ENCODE results near the gene KEL.
"Not testable (repeated sequence)": the region's sequence is repeated elsewhere in the genome, so short reads cannot be mapped to it uniquely, and the experiment has no call there.

Gene KEL

GRCh38 chr7:142961973-142962926 is at the start of gene KEL:
Gene KEL, minus strand, starts transcription at chr7:142962363. Its CDS starts 157 bp downstream, at chr7:142962206.
- no peak for DNase-seq

- peak; percentile 63 for DNase-seq
Observed at GRCh38 chr7:143008007-143008901, 46.1 kb upstream of the KEL start.

GRCh38 chr7:143005632-143006260 is 43.6 kb upstream of the KEL start:
- DNase-seq, result no peak

GRCh38 chr7:143003393-143004051 is 41.4 kb upstream of the KEL start:
- peak; percentile 45 for DNase-seq

- DNase-seq, result no peak
Observed at GRCh38 chr7:143002898-143003297, 40.7 kb upstream of the KEL start.

GRCh38 chr7:143002106-143002505 is 39.9 kb upstream of the KEL start:
- DNase-seq, result peak; percentile 2

- DNase-seq, result no peak
Observed at GRCh38 chr7:143000648-143001047, 38.5 kb upstream of the KEL start.

- no peak for DNase-seq
Observed at GRCh38 chr7:142999793-143000192, 37.6 kb upstream of the KEL start.

- DNase-seq, result no peak
Observed at GRCh38 chr7:142998966-142999365, 36.8 kb upstream of the KEL start.

GRCh38 chr7:142997456-142997989 is 35.4 kb upstream of the KEL start:
- no peak for DNase-seq

- no peak for DNase-seq
Observed at GRCh38 chr7:142992427-142992826, 30.3 kb upstream of the KEL start.

- no peak for DNase-seq
Observed at GRCh38 chr7:142984297-142984696, 22.1 kb upstream of the KEL start.

GRCh38 chr7:142983825-142984224 is 21.7 kb upstream of the KEL start:
- no peak for DNase-seq

- not testable (repeated sequence) for DNase-seq
Observed at GRCh38 chr7:142978402-142978801, 16.2 kb upstream of the KEL start.

GRCh38 chr7:142974626-142975025 is 12.5 kb upstream of the KEL start:
- no peak for DNase-seq

GRCh38 chr7:142969183-142969582 is 7.0 kb upstream of the KEL start:
- DNase-seq, result no peak

GRCh38 chr7:142968229-142968628 is 6.1 kb upstream of the KEL start:
- DNase-seq, result no peak

- no peak for DNase-seq
Observed at GRCh38 chr7:142964502-142965246, 2.5 kb upstream of the KEL start.

GRCh38 chr7:142963993-142964392 is 1.8 kb upstream of the KEL start:
- no peak for DNase-seq

GRCh38 chr7:142962991-142963390 is 828 bp upstream of the KEL start:
- DNase-seq, result no peak

GRCh38 chr7:142961595-142961972 is 579 bp downstream of the KEL start:
- DNase-seq, result no peak
